HG03457 (cell line): Measurements from ENCODE around the gene CHST11.
"Not testable (repeated sequence)": the region's sequence is repeated elsewhere in the genome, so short reads cannot be mapped to it uniquely, and the experiment has no call there.

Experiments
- ATAC-seq: cut with Tn5 transposase; IDR thresholded peaks from one replicate; pipeline ENCODE4 v1.9.1; 2021; ENCODE audit warnings: moderate number of reproducible peaks; ENCODE audit not compliant: unreplicated experiment

CHST11 gene

GRCh38 chr12:104785886-104786285 is 329.1 kb downstream of the CHST11 start:
- no peak for ATAC-seq

GRCh38 chr12:104786352-104786751 is 329.6 kb downstream of the CHST11 start:
- no peak for ATAC-seq

- no peak for ATAC-seq
Measured at GRCh38 chr12:104788840-104789271, 332.1 kb downstream of the CHST11 start.

- no peak for ATAC-seq
Measured at GRCh38 chr12:104790296-104791125, 333.8 kb downstream of the CHST11 start.

- ATAC-seq = no peak
Measured at GRCh38 chr12:104792570-104792969, 335.8 kb downstream of the CHST11 start.

- ATAC-seq = no peak
Measured at GRCh38 chr12:104793285-104793684, 336.5 kb downstream of the CHST11 start.

GRCh38 chr12:104793968-104794367 is 337.2 kb downstream of the CHST11 start:
- no peak for ATAC-seq

GRCh38 chr12:104796475-104796862 is 339.7 kb downstream of the CHST11 start:
- ATAC-seq = no peak

GRCh38 chr12:104799458-104799857 is 342.7 kb downstream of the CHST11 start:
- no peak for ATAC-seq

- ATAC-seq = no peak
Measured at GRCh38 chr12:104801005-104801404, 344.3 kb downstream of the CHST11 start.

GRCh38 chr12:104801427-104801826 is 344.7 kb downstream of the CHST11 start:
- ATAC-seq = no peak

GRCh38 chr12:104802208-104802607 is 345.5 kb downstream of the CHST11 start:
- no peak for ATAC-seq

GRCh38 chr12:104805186-104805585 is 348.4 kb downstream of the CHST11 start:
- ATAC-seq = no peak

- ATAC-seq = not testable (repeated sequence)
Measured at GRCh38 chr12:104806194-104806593, 349.4 kb downstream of the CHST11 start.

GRCh38 chr12:104809251-104809650 is 352.5 kb downstream of the CHST11 start:
- ATAC-seq = no peak

- ATAC-seq = no peak
Measured at GRCh38 chr12:104809706-104810385, 353.1 kb downstream of the CHST11 start.
